B cell (primary cell): ENCODE results near the gene MAN1A1.

Experiments used
- EZH2 ChIP-seq: IDR thresholded peaks from 2 replicates; pipeline ENCODE4 v1.6.1; 2012; ENCODE audit warnings: borderline replicate concordance, low read depth, mild to moderate bottlenecking, moderate library complexity, low read length; ENCODE audit not compliant: insufficient read depth, poor library complexity, severe bottlenecking
- TF ChIP-seq, protein P1 (sequence below): fragments of 200-600 bp; IDR thresholded peaks from one replicate; pipeline ENCODE4 v1.8.0; 2022; ENCODE audit warnings: antibody characterized with exemption, mild to moderate bottlenecking

DNA sequence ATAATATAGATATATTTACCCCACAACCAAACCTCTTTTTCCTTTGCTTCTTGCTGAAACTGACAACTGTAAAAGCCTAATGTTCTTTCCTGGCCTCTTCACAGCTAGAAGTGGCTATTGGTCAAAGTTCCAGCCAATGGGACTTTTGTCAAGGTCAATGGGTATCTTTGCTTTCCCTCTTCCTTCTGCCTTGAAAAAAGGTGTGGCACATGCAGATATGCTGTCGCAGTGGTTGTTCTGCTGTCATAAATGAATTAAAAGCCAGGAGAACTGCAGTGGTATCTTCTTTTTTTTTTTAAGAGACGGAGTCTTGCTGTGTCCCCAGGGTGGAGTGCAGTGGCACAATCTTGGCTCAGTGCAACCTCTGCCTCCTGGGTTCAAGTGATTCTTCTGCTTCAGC, 29.9 kb downstream of the MAN1A1 start:
- no peak for TF ChIP-seq EZH2
- TF ChIP-seq, protein P1, sequence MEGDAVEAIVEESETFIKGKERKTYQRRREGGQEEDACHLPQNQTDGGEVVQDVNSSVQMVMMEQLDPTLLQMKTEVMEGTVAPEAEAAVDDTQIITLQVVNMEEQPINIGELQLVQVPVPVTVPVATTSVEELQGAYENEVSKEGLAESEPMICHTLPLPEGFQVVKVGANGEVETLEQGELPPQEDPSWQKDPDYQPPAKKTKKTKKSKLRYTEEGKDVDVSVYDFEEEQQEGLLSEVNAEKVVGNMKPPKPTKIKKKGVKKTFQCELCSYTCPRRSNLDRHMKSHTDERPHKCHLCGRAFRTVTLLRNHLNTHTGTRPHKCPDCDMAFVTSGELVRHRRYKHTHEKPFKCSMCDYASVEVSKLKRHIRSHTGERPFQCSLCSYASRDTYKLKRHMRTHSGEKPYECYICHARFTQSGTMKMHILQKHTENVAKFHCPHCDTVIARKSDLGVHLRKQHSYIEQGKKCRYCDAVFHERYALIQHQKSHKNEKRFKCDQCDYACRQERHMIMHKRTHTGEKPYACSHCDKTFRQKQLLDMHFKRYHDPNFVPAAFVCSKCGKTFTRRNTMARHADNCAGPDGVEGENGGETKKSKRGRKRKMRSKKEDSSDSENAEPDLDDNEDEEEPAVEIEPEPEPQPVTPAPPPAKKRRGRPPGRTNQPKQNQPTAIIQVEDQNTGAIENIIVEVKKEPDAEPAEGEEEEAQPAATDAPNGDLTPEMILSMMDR, result no peak
